SKM-1 treated with dmso at 0.1 percent for 144 hours (cell line): ENCODE data around the gene GTSE1.

Experiments used
- DNase-seq: peaks from one replicate; lab custom pipeline; 2025; ENCODE audit not compliant: unreplicated experiment; lab: John Stamatoyannopoulos, UW

Gene GTSE1

DNA sequence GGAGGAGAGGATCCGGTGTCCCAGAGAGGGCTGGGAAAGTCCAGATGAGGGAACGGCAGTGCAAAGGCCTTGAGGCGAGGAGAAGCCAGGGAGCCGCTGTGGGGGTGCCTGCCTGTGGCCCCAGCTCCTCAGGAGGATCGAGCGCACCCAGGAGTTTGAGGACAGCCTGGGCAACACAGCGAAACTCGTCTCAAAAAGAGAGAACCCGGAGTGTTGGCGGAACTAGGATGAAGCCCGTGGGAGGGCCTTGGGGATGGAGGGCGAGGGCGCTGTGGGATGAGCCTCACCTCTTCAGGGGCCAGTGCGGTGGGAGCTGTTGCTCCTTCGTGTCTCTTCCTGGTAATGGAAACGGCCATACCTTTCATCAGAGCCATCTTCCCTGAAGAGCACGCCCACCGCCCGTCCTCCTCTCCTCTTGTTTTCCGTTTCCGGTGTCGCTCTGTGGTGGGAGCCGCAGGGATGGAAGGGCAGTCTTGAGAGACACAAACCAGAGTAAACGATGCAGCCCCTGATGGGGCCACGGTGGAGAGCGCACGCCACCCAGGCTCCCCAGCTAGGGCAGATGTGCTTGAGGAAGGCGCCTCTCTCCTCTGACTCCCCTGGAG, 54.6 kb downstream of the GTSE1 start:
- no peak for DNase-seq

DNA sequence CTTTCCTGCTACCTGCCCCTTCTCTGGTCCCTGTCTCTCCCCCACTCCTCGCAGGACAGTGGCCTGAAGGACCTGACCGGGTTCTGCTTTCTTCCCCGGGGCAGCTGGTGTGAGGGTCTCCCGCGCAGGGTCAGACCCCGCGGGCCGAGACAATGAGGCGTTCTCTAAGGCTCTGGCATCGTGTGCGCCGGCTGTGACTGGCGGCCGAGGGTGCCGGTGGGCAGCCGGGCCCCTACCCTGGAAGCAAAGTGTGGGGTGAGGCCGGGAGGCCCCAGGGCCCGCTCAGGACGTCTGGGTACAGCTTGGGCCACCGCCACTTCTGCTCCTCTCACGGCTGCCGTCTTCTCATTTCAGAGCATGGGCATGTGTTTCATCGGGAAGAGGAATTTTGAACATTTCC, 55.1 kb downstream of the GTSE1 start:
- DNase-seq = no peak

DNA sequence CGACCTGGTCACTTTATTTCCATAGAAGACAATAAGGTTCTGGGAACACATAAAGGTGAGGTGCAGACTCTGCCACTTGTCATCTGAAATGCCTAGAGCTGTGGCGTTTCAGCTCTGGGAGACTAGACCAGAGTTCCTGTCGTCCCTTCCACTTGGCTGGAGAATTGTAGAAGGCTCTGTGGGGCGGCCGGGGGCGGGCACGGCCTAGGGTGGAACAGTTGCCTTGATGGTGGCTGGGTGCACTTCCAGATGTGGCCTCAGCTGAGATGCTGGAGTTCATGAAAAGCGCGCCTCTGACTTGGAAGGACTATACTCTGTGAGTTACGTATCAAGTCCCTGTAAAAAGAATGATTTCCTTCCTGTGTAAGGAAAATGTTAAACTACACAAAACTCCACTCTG, 55.6 kb downstream of the GTSE1 start:
- no peak for DNase-seq

DNA sequence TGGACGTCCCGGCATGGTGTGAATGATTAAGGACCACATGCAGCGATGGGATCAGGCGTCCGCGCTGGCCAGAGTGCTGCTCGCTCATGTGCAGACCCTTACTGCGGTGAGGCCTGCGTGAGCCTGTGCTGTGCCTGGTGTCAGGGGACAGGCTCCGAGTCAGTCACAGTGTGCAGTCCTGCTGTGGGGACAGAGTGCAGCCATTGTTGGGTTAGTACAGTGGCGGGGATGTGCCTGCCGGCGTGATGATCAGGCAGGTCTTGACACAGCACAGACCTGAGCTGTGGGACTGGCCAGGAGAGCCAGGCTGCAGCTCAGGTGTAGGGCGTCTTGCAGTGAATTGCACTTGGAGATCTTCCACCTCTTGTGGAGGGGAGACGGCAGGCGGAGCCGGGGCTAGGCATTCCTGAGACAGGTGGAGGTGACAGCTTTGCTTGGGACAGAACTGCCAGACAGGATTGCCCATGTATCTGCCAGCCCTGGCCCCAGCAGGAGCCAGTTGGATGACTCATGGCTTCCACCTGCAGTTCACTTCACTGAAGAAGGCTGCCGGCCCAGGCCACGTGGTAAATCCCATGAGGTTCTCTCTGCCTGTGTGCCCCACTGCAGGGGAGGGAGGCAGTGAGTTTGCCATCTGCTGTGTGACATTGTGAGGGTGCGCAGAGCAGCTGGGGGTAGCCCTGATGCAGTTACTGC, 56.2 kb downstream of the GTSE1 start:
- DNase-seq = no peak

DNA sequence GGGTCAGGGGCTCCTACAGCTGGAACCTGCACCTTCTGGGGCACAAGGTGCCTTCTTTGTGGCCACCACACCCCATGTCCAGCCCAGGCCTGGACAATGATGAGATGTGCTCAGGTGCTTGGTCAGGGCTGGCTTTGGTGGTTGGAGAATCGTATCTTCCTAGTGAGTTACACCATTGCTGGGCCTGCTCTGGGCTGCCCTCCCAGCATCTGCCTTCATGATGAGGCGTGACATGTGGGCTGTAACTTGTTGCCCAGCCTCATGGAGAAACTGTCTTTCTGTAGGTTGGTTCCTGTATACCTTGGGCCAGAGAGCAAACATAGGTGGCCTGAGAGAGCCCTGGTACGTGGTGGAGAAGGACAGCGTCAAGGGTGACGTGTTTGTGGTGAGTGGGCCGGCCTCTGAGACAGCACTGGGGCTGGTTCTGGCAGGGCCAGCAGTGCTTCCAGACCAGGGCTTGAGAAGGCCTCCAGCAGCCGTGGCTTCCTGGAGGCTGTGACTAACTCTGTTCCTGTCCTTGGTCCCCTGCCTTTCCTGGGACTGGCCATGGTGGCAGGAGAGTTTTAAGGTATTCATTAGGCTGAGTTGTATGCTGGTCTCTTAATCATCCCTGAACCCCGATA, 56.9 kb downstream of the GTSE1 start:
- DNase-seq = no peak

DNA sequence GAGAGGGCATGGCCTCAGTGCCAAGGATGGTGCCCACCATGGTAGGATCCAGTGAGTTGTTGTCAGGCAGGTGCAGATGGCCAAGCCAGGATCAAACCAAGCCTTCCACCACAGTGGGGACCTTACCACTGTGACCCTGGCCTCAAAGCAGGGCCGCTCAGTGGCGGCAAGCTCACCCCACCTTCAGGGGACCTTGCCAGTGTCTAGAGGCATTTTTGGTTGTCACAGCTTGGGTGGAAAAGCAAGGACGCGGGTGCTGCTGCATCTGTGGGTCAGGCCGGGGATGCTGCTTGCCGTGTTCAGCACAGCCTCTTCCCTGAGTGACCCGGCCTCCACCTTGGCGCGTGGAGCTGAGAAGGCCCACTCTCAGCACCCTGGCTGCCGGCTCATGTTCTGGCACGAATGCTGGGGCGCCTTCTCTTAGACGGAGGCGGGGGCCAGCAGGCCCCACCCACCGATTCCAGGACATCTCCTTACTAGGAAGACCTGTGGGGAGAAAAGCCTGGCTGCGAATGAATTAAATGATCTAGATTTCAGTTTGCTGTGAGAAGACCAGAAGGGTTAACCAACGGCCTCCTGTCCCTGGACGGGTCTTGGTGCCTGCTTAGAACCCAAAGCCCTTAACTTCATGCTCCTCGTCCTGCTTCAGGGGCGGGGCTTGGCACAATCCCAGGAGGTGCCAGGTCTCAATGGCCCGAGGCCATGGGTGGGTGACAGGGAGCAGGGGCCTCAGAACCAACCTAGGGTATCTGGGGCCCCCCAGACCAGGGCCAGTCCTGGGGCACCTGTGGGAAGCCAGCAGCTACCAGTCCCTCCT, 57.7 kb downstream of the GTSE1 start:
- no peak for DNase-seq

DNA sequence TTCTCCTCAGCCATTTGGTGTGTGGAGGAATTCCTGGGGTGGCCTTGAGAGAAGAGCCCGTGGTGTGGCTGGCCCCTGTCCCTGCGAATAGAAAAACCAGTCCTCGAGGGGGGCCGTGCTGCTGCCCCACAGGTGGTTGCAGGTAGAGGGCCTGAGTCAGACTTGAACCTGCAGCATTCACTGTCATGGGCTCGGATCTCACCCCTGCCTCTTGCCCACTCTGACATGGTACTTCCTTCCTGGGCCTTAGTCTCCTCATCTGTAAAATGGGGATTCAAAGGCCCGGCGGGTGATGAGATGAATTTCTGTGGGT, 58.3 kb downstream of the GTSE1 start:
- no peak for DNase-seq

DNA sequence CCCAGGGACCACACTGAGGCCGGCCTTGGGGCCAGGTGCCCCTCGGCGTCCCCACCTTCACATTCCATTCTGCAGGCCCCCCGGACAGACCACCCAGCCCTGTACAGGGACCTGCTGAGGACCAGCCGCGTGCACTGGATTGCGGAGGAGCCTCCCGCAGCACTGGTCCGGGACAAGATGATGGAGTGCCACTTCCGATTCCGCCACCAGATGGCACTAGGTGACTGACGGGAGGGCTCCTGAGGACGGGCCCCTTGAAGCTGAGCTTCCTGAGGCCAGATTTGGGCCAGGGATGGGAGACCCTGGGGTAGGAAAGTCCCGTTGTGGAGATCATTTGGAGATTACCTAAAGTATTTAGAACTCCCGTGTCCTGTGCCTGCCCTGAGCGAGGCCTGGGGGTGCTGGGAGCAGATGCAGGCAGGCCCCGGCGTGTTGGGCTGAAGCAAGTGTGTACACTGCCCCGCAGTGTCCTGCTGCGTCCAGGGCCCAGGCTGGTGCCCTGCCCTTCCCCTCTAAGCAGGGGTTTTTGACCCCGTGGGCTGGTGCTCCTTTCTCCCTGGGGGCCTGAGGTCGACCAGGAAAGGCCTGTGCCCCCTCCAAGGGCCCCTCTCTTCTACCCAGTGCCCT, 58.8 kb downstream of the GTSE1 start:
- DNase-seq = peak; percentile 17

DNA sequence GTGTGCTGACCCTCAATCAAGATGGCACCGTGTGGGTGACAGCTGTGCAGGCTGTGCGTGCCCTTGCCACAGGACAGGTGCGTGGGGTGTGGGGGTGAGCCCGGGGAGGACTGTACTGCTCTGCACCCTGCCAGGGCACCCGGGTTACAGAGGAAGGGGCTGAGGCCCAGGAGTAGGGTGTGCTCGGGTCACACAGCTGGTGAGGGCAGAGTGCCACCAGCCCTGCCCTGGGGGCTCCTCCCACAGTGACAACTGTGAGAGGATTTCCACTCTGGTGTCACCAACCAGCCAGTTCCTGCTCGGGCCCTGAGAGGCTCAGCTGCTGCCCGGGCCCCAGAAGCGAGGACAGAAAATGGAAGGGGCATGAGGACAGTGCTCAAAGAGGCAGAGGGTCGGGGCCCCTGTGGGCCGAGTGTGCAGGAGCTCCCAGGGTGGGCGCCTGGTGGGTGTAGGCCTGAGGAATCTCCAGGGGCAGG, 59.4 kb downstream of the GTSE1 start:
- no peak for DNase-seq

DNA sequence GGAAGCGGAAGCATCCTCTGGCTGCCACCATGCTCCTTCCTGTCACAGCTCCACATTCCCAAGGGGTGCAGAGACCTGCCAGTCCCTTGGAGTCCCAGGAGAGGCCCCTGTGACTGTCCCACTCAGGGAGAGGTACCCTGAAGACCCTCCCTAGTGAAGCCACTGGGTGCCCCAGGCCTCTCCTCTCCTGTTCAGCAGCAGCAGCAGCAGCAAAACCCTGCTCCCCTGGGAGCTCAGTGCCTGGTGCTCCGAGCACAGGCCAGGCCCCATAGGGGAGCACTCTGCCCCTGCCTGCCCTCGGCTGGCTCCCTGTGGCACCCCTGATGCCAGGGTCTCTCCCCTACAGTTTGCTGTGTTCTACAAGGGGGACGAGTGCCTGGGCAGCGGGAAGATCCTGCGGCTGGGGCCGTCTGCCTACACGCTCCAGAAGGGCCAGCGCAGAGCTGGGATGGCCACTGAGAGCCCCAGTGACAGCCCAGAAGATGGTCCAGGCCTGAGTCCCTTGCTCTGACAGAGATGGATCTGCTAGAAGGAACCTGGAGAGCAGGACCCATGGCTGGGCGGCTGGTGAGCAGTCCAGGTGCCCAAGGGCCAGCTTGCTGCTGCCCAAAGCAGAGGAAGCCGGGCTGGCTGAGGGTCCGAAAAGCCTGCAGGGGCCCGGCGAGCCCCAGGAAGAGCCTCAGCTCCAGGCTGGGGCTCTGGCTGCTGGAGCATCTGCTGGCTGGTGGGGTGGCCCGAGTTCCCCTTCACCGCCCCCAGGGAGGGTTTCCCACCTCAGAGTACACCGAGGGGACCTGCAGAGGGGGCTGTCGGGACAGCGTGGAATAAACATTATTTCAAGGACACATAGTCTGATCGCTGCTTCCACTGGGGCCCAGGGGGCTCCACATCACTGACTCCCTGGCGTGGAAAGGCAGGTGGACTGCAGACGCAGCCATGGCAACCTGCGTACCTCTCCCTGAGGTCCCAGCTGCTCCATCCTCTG, 60.1 kb downstream of the GTSE1 start:
- DNase-seq = no peak

DNA sequence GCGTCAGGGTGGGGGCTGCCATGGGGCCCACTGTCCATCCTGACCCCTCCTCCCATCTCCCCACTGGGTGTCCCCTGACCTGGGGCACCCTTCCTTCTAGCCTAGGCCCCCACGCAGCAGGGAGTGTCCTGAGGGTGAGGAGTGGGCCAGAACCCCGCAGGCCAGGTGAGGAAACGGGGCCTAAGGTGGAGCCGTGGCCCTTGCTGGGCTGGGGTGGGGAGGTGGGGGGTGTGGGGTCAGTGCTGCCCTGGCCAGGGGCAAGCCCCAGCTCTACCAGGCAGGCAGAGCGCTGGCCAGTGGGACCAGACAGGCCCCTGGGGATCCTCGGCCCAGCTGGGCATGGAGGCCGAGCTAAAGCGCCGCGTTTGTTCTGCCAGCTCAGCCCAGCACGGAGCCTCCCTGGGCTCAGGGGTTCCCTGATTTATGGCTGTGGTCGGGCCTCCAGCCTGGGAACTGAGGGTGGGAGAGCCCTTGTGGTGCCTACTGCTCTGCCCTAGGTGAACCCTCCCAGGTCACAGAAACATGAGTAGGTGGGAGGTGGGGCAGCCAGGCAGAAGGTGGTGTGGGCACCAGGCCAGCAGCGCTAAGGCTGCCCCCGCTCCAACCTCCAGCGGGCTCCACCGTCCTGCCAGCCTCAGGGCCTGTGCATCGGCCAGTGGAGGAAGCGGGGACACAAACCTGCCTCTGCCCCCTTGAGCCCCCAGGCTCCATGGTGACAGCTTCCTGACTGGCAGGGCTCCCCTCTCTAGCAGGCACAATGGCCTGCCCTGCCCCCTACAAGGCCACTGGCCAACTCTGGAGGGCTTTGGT, 61.2 kb downstream of the GTSE1 start:
- no peak for DNase-seq

DNA sequence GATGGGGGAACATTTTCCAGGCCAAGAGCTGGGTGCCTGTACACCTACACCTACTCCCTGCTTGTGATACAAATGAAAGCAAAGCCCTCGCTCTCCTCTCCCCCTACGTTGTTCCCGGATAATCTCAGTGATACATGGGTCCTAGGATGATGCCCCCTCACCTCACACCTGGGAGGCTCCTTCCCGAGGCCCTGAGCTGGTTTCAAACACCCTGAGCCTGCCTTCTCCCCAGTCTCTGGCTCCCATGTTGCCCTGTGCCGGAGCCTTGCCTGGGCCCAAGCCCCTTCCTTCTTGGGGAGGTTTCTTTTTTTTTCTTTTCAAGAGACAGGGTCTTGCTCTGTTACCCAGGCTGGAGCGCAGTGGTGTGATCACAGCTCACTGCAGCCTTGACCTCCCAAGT, 62.1 kb downstream of the GTSE1 start:
- no peak for DNase-seq

DNA sequence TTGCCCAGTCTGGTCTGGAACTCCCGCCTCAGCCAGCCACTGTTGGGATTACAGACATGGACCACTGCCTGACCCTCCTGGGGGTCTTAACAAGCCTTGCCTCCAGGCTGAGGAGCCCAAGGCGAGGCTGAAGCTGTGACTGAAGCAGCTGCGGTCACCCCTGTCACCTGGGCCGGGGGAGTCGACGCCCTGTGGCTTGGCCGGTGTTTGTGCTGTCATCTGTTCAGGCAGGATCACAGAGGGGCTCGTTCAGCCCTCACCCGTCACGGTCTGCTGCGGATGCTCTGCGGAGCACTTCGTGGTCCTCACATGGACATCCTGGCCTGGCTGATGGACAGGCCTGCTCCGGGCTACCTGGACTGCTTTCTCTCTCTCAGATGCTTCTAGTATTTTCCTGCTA, 62.7 kb downstream of the GTSE1 start:
- DNase-seq = no peak

DNA sequence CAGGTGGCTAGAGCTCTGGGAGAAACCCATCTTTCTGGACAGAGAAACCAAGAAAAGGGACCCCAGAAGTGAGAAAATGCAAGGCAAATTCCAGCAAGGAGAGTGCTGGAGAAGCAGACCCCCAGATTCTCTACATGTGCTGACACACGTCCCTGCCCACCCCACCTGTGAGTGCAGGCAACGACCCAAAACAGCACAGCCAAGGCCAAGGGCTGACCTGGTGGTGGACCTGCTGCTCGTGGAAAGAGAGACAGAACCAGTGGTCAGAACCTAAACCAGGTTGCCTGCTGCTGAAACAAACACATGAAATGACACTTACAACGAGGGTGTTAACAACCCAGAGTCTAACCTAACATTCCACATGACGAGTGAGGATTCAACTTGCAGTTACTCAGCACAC, 63.4 kb downstream of the GTSE1 start:
- no peak for DNase-seq

DNA sequence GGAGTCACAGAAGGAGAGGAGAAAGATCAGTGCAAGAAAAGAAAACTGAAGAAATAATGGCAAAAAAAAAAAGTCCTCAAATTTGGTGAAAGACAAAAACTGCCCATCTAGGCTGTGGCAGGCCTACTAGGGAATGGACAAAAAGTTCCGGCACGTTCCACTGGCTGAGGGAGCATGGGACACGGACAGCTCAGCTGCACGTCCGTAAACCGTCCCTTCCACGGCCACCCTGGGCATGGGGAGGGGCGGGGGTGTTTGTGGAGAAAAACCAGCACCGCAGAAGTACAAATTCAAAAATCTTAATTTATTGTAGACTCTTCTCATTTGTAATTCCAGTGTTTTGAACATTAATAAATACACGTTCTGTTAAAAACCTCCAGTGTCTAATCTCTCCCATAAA, 64.2 kb downstream of the GTSE1 start:
- DNase-seq = no peak

DNA sequence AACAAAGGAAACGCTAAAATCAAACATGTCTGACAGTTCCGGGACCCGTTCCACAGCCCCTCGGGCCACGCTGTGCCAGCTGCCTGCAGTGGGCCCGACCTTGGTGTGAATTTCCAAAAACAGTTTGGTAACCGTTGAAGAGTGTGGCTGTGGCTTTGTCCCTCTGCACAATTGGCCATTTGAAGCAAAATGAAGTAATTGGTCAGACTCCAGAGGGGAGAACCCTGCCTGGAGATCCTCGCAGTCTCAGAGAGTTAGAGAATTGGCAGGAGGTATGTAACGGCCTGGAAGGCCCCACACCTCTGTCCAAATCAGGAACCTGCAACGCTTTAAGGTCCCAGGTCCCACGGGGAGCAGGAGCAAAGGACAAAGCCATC, 65.1 kb downstream of the GTSE1 start:
- DNase-seq = no peak

DNA sequence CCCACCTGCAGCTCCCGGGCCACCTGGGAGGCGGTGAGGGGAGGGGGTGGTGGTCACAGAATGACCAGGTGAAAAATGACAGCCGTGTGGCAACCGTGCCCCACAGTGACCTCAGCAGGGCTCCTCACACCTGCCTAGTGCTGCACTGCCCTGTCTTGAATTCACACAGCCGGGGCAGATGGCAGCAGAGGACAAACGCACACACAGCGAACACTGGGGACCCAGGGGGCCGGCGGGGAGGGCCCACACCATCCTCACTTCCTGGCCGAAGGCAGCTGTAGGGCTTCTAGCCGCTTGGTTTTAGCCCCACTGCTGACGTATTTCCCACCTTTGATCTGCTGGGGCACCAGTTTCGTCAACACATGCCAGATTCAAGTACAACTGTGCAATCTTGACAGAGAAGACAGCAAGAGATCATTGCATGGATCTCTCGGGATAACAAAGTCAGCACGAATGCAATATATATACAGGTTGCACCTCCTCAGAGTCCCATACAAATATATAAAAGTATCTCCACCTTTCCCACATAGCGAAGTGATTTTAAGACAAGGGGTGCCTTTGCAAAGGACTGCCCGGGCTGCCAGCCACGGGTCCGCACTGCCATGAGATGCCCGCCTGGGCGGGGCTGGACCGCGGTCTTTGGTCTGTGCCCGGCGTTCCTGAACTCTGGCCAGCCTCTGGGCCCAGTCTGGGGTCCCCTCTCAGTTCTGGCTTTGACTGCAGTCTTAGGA, 65.7 kb downstream of the GTSE1 start:
- no peak for DNase-seq

DNA sequence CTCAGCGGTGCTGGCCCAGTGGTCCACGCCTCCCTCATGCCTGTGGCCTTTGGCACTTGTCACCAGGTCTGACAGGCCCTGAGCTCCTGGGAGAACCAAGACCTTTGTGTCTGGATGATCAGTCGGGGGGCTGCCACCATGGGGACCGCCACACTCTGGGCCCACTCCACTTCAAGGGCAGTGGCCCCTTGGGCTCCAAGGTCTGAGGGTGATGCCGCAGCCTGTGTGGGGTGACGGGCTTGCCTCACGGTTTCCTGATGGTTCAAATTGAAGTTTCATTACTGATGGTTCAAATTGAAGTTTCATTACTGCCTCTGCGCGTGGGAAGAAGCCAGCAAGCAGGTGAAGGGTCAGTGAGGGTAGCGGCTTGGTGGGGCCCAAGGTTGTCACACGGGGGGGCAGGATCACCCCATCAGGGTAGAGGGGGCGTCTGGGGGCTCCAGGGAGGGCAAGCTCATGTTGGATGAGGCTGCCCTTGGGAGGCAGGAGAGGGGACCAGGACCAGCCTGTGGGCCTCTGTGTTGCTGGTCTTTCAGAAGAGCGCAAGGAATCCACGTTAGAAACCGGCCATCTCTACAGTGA, 66.4 kb downstream of the GTSE1 start:
- DNase-seq = no peak
